CD4-positive, alpha-beta T cell treated with Interleukin-12 subunit alpha and Interleukin-12 subunit beta, for 1 hour (primary cell): ENCODE measurements around the gene GOLT1A.

Experiments
- DNase-seq: peaks from one replicate; pipeline ENCODE4 v3.0.0-alpha.2; 2020

The GOLT1A gene

GRCh38 chr1:204190212-204191211, 23.3 kb downstream of the GOLT1A start:
- no peak for DNase-seq

- DNase-seq, result no peak
Observed at GRCh38 chr1:204188959-204189639, 24.7 kb downstream of the GOLT1A start.

- no peak for DNase-seq
Observed at GRCh38 chr1:204186597-204186996, 27.2 kb downstream of the GOLT1A start.

GRCh38 chr1:204181116-204181515, 32.7 kb downstream of the GOLT1A start:
- DNase-seq, result no peak

- no peak for DNase-seq
Observed at GRCh38 chr1:204180133-204180532, 33.7 kb downstream of the GOLT1A start.

GRCh38 chr1:204178487-204179281, 35.1 kb downstream of the GOLT1A start:
- no peak for DNase-seq

GRCh38 chr1:204177133-204177532, 36.7 kb downstream of the GOLT1A start:
- DNase-seq, result no peak

GRCh38 chr1:204176049-204176448, 37.7 kb downstream of the GOLT1A start:
- DNase-seq, result no peak

GRCh38 chr1:204174958-204175357, 38.8 kb downstream of the GOLT1A start:
- DNase-seq, result no peak

GRCh38 chr1:204172404-204173029, 41.3 kb downstream of the GOLT1A start:
- DNase-seq, result no peak

GRCh38 chr1:204171751-204172178, 42.0 kb downstream of the GOLT1A start:
- no peak for DNase-seq

GRCh38 chr1:204170494-204171155, 43.2 kb downstream of the GOLT1A start:
- DNase-seq, result no peak

- DNase-seq, result no peak
Observed at GRCh38 chr1:204169858-204170257, 43.9 kb downstream of the GOLT1A start.

GRCh38 chr1:204167730-204168129, 46.1 kb downstream of the GOLT1A start:
- DNase-seq, result no peak

- no peak for DNase-seq
Observed at GRCh38 chr1:204166219-204166618, 47.6 kb downstream of the GOLT1A start, which contains the start of gene REN. REN (minus strand) TSS chr1:204166337; CDS start chr1:204166293, 44 bp downstream.

GRCh38 chr1:204162494-204163074, 51.2 kb downstream of the GOLT1A start:
- DNase-seq, result peak; percentile 77

- no peak for DNase-seq
Observed at GRCh38 chr1:204161609-204162493, 51.9 kb downstream of the GOLT1A start.

GRCh38 chr1:204157962-204158361, 55.8 kb downstream of the GOLT1A start:
- no peak for DNase-seq

- no peak for DNase-seq
Observed at GRCh38 chr1:204155881-204156280, 57.9 kb downstream of the GOLT1A start.

- DNase-seq, result no peak
Observed at GRCh38 chr1:204154568-204155255, 59.1 kb downstream of the GOLT1A start.
